ENCODE measurements around the gene MUC6. TPM values are rescaled to one million over a fixed set of nuclear protein-coding genes. Genes with fewer than 3 reads are reported as not detected.

Gene MUC6
- total RNA-seq, 2 donors from 2014 or later: 0.10 TPM; not detected in 1

- no peak for DNase-seq
- H3K9ac ChIP-seq (ENCODE audit: low read depth in 2 of 2, low read length in 2 of 2): peak overlapping the region; percentile 58 to 74
- peak overlapping the region; percentile 70 for H3K27ac ChIP-seq
Measured at GRCh38 chr11:1060410-1060809, 23.9 kb upstream of the MUC6 start.

GRCh38 chr11:1059759-1060158 lies 23.2 kb upstream of the MUC6 start:
- Histone ChIP-seq H3K27me3 (no peaks in the 10 kb centered on the region), H3K9ac (ENCODE audit: low read depth in 2 of 2, low read length in 2 of 2) (no peak overlapping the region), H3K36me3 (no peaks in the 10 kb centered on the region), H3K4me1 (peaks cover 5% of the 10 kb centered on the region), H3K4me3 (no peak overlapping the region), H3K9me3 (no peaks in the 10 kb centered on the region), H3K27ac (peak overlapping the region; percentile 70)
- intact Hi-C loops (cut with DNase I): no loop called here
- no peak for TF ChIP-seq CTCF (IDR thresholded peaks at IDR 0.05)
- DNase-seq: no peak

More at GRCh38 chr11:1060410-1060809, 23.9 kb upstream of the MUC6 start:
- H3K27me3 ChIP-seq: no peaks in the 10 kb centered on the region
- intact Hi-C loops (cut with DNase I): no loop called here
- H3K9me3 ChIP-seq: no peaks in the 10 kb centered on the region
- H3K36me3 ChIP-seq: no peaks in the 10 kb centered on the region
- peaks cover 5% of the 10 kb centered on the region for H3K4me1 ChIP-seq
- no peak overlapping the region for H3K4me3 ChIP-seq
- TF ChIP-seq CTCF (IDR thresholded peaks at IDR 0.05): no peak

GRCh38 chr11:1057806-1058205 lies 21.3 kb upstream of the MUC6 start:
- Histone ChIP-seq H3K36me3 (no peaks in the 10 kb centered on the region), H3K27me3 (no peaks in the 10 kb centered on the region), H3K9me3 (no peaks in the 10 kb centered on the region), H3K4me3 (no peak overlapping the region), H3K4me1 (peaks cover 5% of the 10 kb centered on the region), H3K27ac (no peak overlapping the region), H3K9ac (ENCODE audit: low read depth in 2 of 2, low read length in 2 of 2) (no peak overlapping the region)
- intact Hi-C loops (cut with DNase I): no loop called here
- no peak for DNase-seq
- no peak for TF ChIP-seq CTCF (IDR thresholded peaks at IDR 0.05)

GRCh38 chr11:1055990-1056771 lies 19.7 kb upstream of the MUC6 start:
- no peaks in the 10 kb centered on the region for H3K27me3 ChIP-seq
- no peak for TF ChIP-seq CTCF (IDR thresholded peaks at IDR 0.05)
- DNase-seq: no peak
- H3K9me3 ChIP-seq: no peaks in the 10 kb centered on the region
- H3K4me3 ChIP-seq: no peak overlapping the region
- peaks cover 5% of the 10 kb centered on the region for H3K4me1 ChIP-seq
- no peak overlapping the region for H3K27ac ChIP-seq
- H3K9ac ChIP-seq (ENCODE audit: low read depth in 2 of 2, low read length in 2 of 2): no peak overlapping the region
- intact Hi-C loops (cut with DNase I): no loop called here
- H3K36me3 ChIP-seq: no peaks in the 10 kb centered on the region

GRCh38 chr11:1055109-1055703 lies 18.7 kb upstream of the MUC6 start:
- H3K4me3 ChIP-seq: peak overlapping the region; percentile 17
- H3K4me1 ChIP-seq: peaks cover 8% of the 10 kb centered on the region
- H3K27me3 ChIP-seq: no peaks in the 10 kb centered on the region
- intact Hi-C loops (cut with DNase I): no loop called here
- peak overlapping the region; percentile 50 to 82 for H3K9ac ChIP-seq (ENCODE audit: low read depth in 2 of 2, low read length in 2 of 2)
- no peak for TF ChIP-seq CTCF (IDR thresholded peaks at IDR 0.05)
- H3K27ac ChIP-seq: peak overlapping the region; percentile 93
- DNase-seq: no peak
- H3K36me3 ChIP-seq: no peaks in the 10 kb centered on the region
- H3K9me3 ChIP-seq: no peaks in the 10 kb centered on the region

All from colonic mucosa (tissue), 4 donors.